Type B pancreatic cell (in vitro differentiated cells): ENCODE results near the gene ACVR2A. TPM values are rescaled to one million over a fixed set of nuclear protein-coding genes. Genes with fewer than 3 reads are reported as not detected.

Source experiments
- DNase-seq: peaks from one replicate; pipeline ENCODE4 v3.0.0; 2021; ENCODE audit warnings: mixed read lengths; ENCODE audit not compliant: unreplicated experiment; ENCODE audit errors: extremely low spot score
- H3K27ac Mint-ChIP-seq: 2 replicates; pipeline ENCODE4 v1.8.0; 2021; ENCODE audit warnings: mild to moderate bottlenecking, mixed read lengths
- H3K27me3 Mint-ChIP-seq: 2 replicates; pipeline ENCODE4 v1.8.0; 2021; ENCODE audit warnings: mixed read lengths
- H3K36me3 Mint-ChIP-seq: 2 replicates; pipeline ENCODE4 v1.8.0; 2021; ENCODE audit warnings: mixed read lengths
- H3K4me1 Mint-ChIP-seq: one replicate; pipeline ENCODE4 v1.8.0; 2021; ENCODE audit warnings: mixed read lengths; ENCODE audit not compliant: unreplicated experiment
- H3K4me3 Mint-ChIP-seq: 2 replicates; pipeline ENCODE4 v1.8.0; 2021; ENCODE audit warnings: mild to moderate bottlenecking, mixed read lengths
- H3K9me3 Mint-ChIP-seq: 2 replicates; pipeline ENCODE4 v1.8.0; 2021; ENCODE audit warnings: mixed read lengths
- CTCF ChIP-seq: fragments of 200-600 bp; sonication (generic); conservative IDR thresholded peaks from 2 replicates; pipeline ENCODE4 v1.5.0; 2021; ENCODE audit warnings: antibody characterized with exemption, mild to moderate bottlenecking
- total RNA-seq: library from RNA; stranded (reverse); gene quantifications from 2 replicates; pipeline ENCODE4 v1.2.1, GENCODE V29; 2021; ENCODE audit warnings: low replicate concordance

ACVR2A gene
- total RNA-seq, 1 donor from 2014 or later, result 31.9 TPM

GRCh38 chr2:147855977-147856376 is 11.1 kb downstream of the ACVR2A start:
- no peak overlapping the region for H3K4me3 Mint-ChIP-seq
- peak; percentile 44 for TF ChIP-seq CTCF
- no peaks in the 10 kb centered on the region for H3K36me3 Mint-ChIP-seq
- H3K9me3 Mint-ChIP-seq, result no peaks in the 10 kb centered on the region
- DNase-seq, result no peak
- H3K27ac Mint-ChIP-seq, result no peak overlapping the region
- peaks cover 21% of the 10 kb centered on the region for H3K4me1 Mint-ChIP-seq
- H3K27me3 Mint-ChIP-seq, result no peaks in the 10 kb centered on the region

- DNase-seq, result no peak
- H3K27ac Mint-ChIP-seq, result peak overlapping the region; percentile 36
- H3K4me3 Mint-ChIP-seq, result no peak overlapping the region
- H3K36me3 Mint-ChIP-seq, result no peaks in the 10 kb centered on the region
- TF ChIP-seq CTCF, result no peak
- H3K27me3 Mint-ChIP-seq, result no peaks in the 10 kb centered on the region
- no peaks in the 10 kb centered on the region for H3K9me3 Mint-ChIP-seq
- H3K4me1 Mint-ChIP-seq, result peaks cover 26% of the 10 kb centered on the region
These were observed 15.2 kb downstream of the ACVR2A start for GRCh38 chr2:147860009-147860408.

- Mint-ChIP-seq H3K27ac (no peak overlapping the region), H3K36me3 (no peaks in the 10 kb centered on the region), H3K4me3 (no peak overlapping the region), H3K4me1 (peaks cover 26% of the 10 kb centered on the region), H3K9me3 (no peaks in the 10 kb centered on the region), H3K27me3 (no peaks in the 10 kb centered on the region)
- TF ChIP-seq CTCF, result no peak
- no peak for DNase-seq
These were observed 18.2 kb downstream of the ACVR2A start for GRCh38 chr2:147862859-147863516.

- TF ChIP-seq CTCF, result no peak
- Mint-ChIP-seq H3K27me3 (no peaks in the 10 kb centered on the region), H3K27ac (no peak overlapping the region), H3K4me1 (peaks cover 26% of the 10 kb centered on the region), H3K4me3 (no peak overlapping the region), H3K36me3 (no peaks in the 10 kb centered on the region), H3K9me3 (no peaks in the 10 kb centered on the region)
- no peak for DNase-seq
These were observed 19.0 kb downstream of the ACVR2A start for GRCh38 chr2:147863835-147864234.

GRCh38 chr2:147865560-147865959 is 20.7 kb downstream of the ACVR2A start:
- Mint-ChIP-seq H3K4me1 (peaks cover 19% of the 10 kb centered on the region), H3K9me3 (no peaks in the 10 kb centered on the region), H3K36me3 (no peaks in the 10 kb centered on the region), H3K27me3 (no peaks in the 10 kb centered on the region), H3K27ac (no peak overlapping the region), H3K4me3 (no peak overlapping the region)
- TF ChIP-seq CTCF, result no peak
- no peak for DNase-seq
